Gastroesophageal sphincter (tissue), 3 donors: ENCODE data around the gene CD19.

ENCODE experiments used
- EP300 ChIP-seq: sonication (generic); formaldehyde crosslinking; IDR thresholded peaks from one replicate; pipeline ENCODE4 v1.6.1; 2017; ENCODE audit warnings: antibody characterized with exemption, mild to moderate bottlenecking
- POLR2A ChIP-seq, 2 donors: fragments of 450-650 bp; IDR thresholded peaks; one replicate each; pipeline ENCODE4 v1.6.1; 2017; ENCODE audit warnings: antibody characterized with exemption in 2 of 2, mild to moderate bottlenecking in 2 of 2, moderate library complexity in 1 of 2
- TF ChIP-seq, protein P1 (sequence below), 4 experiments: fragments of 200-600 bp in 2 of 4; fragments of 450-650 bp in 2 of 4; sonication (generic) in 1 of 4; IDR thresholded peaks; one replicate each; pipeline ENCODE4 v1.5.1; 2017 to 2019; ENCODE audit warnings: antibody characterized with exemption in 4 of 4, mild to moderate bottlenecking in 2 of 4, moderate library complexity in 2 of 4

DNA sequence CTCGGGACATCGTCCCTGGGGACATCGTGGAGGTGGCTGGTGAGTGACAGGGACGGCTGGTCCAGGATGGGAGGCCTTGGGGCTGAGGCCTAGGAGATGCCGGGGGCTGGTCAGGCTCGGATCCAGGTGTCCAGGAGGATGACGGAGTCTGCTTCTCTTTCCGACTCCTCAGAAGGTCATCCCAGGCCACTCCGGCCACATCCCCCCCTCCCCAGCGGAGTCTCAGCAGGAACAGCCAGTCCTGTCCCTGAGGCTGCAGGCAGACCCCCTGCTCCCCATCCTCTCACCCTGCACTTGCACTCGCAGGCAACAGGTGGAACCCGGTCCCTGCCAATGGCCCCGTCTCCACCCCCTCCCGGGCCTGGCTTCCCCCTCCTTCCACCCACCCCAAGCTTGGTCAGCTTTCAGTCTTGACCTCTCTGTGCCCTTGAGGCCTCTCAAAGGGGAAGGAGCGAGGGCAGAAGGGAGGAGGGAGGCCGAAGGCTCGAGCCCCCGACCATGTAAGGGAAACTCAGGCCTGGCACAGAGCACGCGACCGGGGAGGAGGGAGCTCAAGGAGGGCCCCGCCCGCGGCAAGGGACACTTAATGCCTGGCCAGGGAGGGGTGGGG lies 49.1 kb upstream of the CD19 start:
- TF ChIP-seq, protein P1, sequence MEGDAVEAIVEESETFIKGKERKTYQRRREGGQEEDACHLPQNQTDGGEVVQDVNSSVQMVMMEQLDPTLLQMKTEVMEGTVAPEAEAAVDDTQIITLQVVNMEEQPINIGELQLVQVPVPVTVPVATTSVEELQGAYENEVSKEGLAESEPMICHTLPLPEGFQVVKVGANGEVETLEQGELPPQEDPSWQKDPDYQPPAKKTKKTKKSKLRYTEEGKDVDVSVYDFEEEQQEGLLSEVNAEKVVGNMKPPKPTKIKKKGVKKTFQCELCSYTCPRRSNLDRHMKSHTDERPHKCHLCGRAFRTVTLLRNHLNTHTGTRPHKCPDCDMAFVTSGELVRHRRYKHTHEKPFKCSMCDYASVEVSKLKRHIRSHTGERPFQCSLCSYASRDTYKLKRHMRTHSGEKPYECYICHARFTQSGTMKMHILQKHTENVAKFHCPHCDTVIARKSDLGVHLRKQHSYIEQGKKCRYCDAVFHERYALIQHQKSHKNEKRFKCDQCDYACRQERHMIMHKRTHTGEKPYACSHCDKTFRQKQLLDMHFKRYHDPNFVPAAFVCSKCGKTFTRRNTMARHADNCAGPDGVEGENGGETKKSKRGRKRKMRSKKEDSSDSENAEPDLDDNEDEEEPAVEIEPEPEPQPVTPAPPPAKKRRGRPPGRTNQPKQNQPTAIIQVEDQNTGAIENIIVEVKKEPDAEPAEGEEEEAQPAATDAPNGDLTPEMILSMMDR (IDR thresholded peaks at IDR 0.05), result no peak
- TF ChIP-seq POLR2A (IDR thresholded peaks at IDR 0.05), result no peak
- TF ChIP-seq EP300, result no peak
